ENCODE measurements around the gene MRPL16. TPM values are rescaled to one million over a fixed set of nuclear protein-coding genes. Genes with fewer than 3 reads are reported as not detected.
"Not testable (repeated sequence)": the region's sequence is repeated elsewhere in the genome, so short reads cannot be mapped to it uniquely, and the experiment has no call there.

Gene MRPL16
- total RNA-seq: 34.5 and 34.6 TPM in 2 replicates

- peak; percentile 42 for DNase-seq (ENCODE audit: low read depth)
- Histone ChIP-seq H3K36me3 (ENCODE audit: control insufficient read depth, insufficient read depth, low read length) (peaks cover 4% of the 10 kb centered on the region), H3K4me3 (ENCODE audit: low read depth, low read length) (peak within 1 kb of the TSS; percentile 65), H3K27me3 (ENCODE audit: control insufficient read depth, insufficient read depth, low read length) (no peaks in the 10 kb centered on the region)
- peak; percentile 43 for TF ChIP-seq CTCF (IDR thresholded peaks at IDR 0.05; ENCODE audit: insufficient read depth, low read length, poor library complexity, severe bottlenecking)
Measured at GRCh38 chr11:59810189-59810910, at the start of gene MRPL16. TSS of gene MRPL16 (minus strand) at chr11:59810778. CDS start at chr11:59810658, 120 bp downstream.

- DNase-seq (ENCODE audit: low read depth): no peak
- no peaks in the 10 kb centered on the region for H3K36me3 ChIP-seq (ENCODE audit: control insufficient read depth, insufficient read depth, low read length)
- TF ChIP-seq CTCF (IDR thresholded peaks at IDR 0.05; ENCODE audit: insufficient read depth, low read length, poor library complexity, severe bottlenecking): no peak
- no peak overlapping the region for H3K4me3 ChIP-seq (ENCODE audit: low read depth, low read length)
- H3K27me3 ChIP-seq (ENCODE audit: control insufficient read depth, insufficient read depth, low read length): no peaks in the 10 kb centered on the region
Measured at GRCh38 chr11:59859673-59860072, 49.1 kb upstream of the MRPL16 start.

- no peak overlapping the region for H3K4me3 ChIP-seq (ENCODE audit: low read depth, low read length)
- DNase-seq (ENCODE audit: low read depth): no peak
- no peak for TF ChIP-seq CTCF (IDR thresholded peaks at IDR 0.05; ENCODE audit: insufficient read depth, low read length, poor library complexity, severe bottlenecking)
Measured at GRCh38 chr11:59857439-59858434, 47.2 kb upstream of the MRPL16 start.

GRCh38 chr11:59854871-59855270 is 44.3 kb upstream of the MRPL16 start:
- Histone ChIP-seq H3K36me3 (ENCODE audit: control insufficient read depth, insufficient read depth, low read length) (no peaks in the 10 kb centered on the region), H3K4me3 (ENCODE audit: low read depth, low read length) (no peak overlapping the region), H3K27me3 (ENCODE audit: control insufficient read depth, insufficient read depth, low read length) (no peaks in the 10 kb centered on the region)
- no peak for TF ChIP-seq CTCF (IDR thresholded peaks at IDR 0.05; ENCODE audit: insufficient read depth, low read length, poor library complexity, severe bottlenecking)
- no peak for DNase-seq (ENCODE audit: low read depth)

More at GRCh38 chr11:59857439-59858434, 47.2 kb upstream of the MRPL16 start:
- H3K36me3 ChIP-seq (ENCODE audit: control insufficient read depth, insufficient read depth, low read length): no peaks in the 10 kb centered on the region
- H3K27me3 ChIP-seq (ENCODE audit: control insufficient read depth, insufficient read depth, low read length): no peaks in the 10 kb centered on the region

GRCh38 chr11:59851416-59851815 is 40.8 kb upstream of the MRPL16 start:
- not testable (repeated sequence) for H3K27me3 ChIP-seq (ENCODE audit: control insufficient read depth, insufficient read depth, low read length); H3K4me3 ChIP-seq (ENCODE audit: low read depth, low read length); H3K36me3 ChIP-seq (ENCODE audit: control insufficient read depth, insufficient read depth, low read length); DNase-seq (ENCODE audit: low read depth)

- not testable (repeated sequence) for H3K27me3 ChIP-seq (ENCODE audit: control insufficient read depth, insufficient read depth, low read length); H3K4me3 ChIP-seq (ENCODE audit: low read depth, low read length); H3K36me3 ChIP-seq (ENCODE audit: control insufficient read depth, insufficient read depth, low read length); DNase-seq (ENCODE audit: low read depth)
Measured at GRCh38 chr11:59849551-59849950, 39.0 kb upstream of the MRPL16 start.
